AG04449 (cell line): ENCODE data around the gene SLC6A13.

Experiments
- CTCF ChIA-PET: fragments of 350-600 bp; formaldehyde crosslinking; extraction: SDS; loops from one replicate; lab custom pipeline; 2021; ENCODE audit warnings: antibody characterized with exemption; lab: Yijun Ruan, JAX
- POLR2A ChIA-PET: fragments of 400-600, 350-600 bp; formaldehyde crosslinking; extraction: SDS; loops from one replicate; lab custom pipeline; 2020; ENCODE audit warnings: antibody characterized with exemption, inconsistent platforms; lab: Yijun Ruan, JAX
- DNase-seq: peaks from one replicate; pipeline ENCODE4 v3.0.0-alpha.2; 2010; ENCODE audit warnings: low read depth, low spot score
- H3K4me3 ChIP-seq: 2 replicates; pipeline ENCODE4 v1.5.1; 2011; ENCODE audit warnings: low read depth, mild to moderate bottlenecking, control low read depth, low read length
- CTCF ChIP-seq: IDR thresholded peaks from one replicate; pipeline ENCODE4 v1.5.1; 2011; ENCODE audit warnings: mild to moderate bottlenecking, moderate library complexity, low read length, control low read depth, inconsistent platforms; ENCODE audit not compliant: insufficient read depth; ENCODE audit errors: missing control alignments

Gene SLC6A13

GRCh38 chr12:232731-233614 lies 29.7 kb downstream of the SLC6A13 start:
- DNase-seq, result no peak

GRCh38 chr12:230925-231671 lies 31.5 kb downstream of the SLC6A13 start:
- DNase-seq, result no peak
- ChIA-PET POLR2A (no interaction called here), CTCF (interaction anchor here (3.7 kb wide), 1 partner anchor 11 kb away, joined by 13 read pairs; no protein-coding TSS in a partner anchor)
- H3K4me3 ChIP-seq, result no peak overlapping the region
- TF ChIP-seq CTCF, result no peak

More at GRCh38 chr12:232731-233614, 29.7 kb downstream of the SLC6A13 start:
- TF ChIP-seq CTCF, result no peak
- ChIA-PET CTCF (interaction anchor here (0.9 to 1.1 kb wide), 4 partner anchors 13 to 29 kb away, joined by 3 to 5 read pairs (median 4); no protein-coding TSS in a partner anchor), POLR2A (no interaction called here)
- no peak overlapping the region for H3K4me3 ChIP-seq

GRCh38 chr12:229441-230191 lies 33.0 kb downstream of the SLC6A13 start:
- TF ChIP-seq CTCF, result no peak
- POLR2A ChIA-PET, result no interaction called here
- no peak overlapping the region for H3K4me3 ChIP-seq
- CTCF ChIA-PET, result interaction anchor here (3.7 kb wide), 1 partner anchor 10 kb away, joined by 13 read pairs; no protein-coding TSS in a partner anchor
- DNase-seq, result no peak

GRCh38 chr12:228846-229200 lies 33.8 kb downstream of the SLC6A13 start:
- H3K4me3 ChIP-seq, result no peak overlapping the region
- TF ChIP-seq CTCF, result no peak
- CTCF ChIA-PET, result interaction anchor here (3.7 kb wide), 1 partner anchor 9 kb away, joined by 13 read pairs; no protein-coding TSS in a partner anchor
- DNase-seq, result no peak
- POLR2A ChIA-PET, result no interaction called here

- POLR2A ChIA-PET, result no interaction called here
- CTCF ChIA-PET, result interaction anchor here (3.7 kb wide), 1 partner anchor 8 kb away, joined by 13 read pairs; no protein-coding TSS in a partner anchor
- no peak overlapping the region for H3K4me3 ChIP-seq
- DNase-seq, result no peak
- TF ChIP-seq CTCF, result no peak
These were observed 34.5 kb downstream of the SLC6A13 start for GRCh38 chr12:227923-228845.
